ENCODE results near the gene CFAP46. TPM values are rescaled to one million over a fixed set of nuclear protein-coding genes. Genes with fewer than 3 reads are reported as not detected.

The CFAP46 gene
- total RNA-seq, 1 donor from 2014 or later, result 10.9 TPM

- Mint-ChIP-seq H3K9me3 (no peaks in the 10 kb centered on the region), H3K36me3 (no peaks in the 10 kb centered on the region), H3K4me1 (ENCODE audit: unreplicated experiment) (peaks cover 6% of the 10 kb centered on the region), H3K27ac (no peak overlapping the region), H3K4me3 (no peak overlapping the region), H3K27me3 (peaks cover 36% of the 10 kb centered on the region)
- TF ChIP-seq CTCF (conservative IDR thresholded peaks at IDR 0.05), result no peak
- peak; percentile 61 for DNase-seq (ENCODE audit: extremely low spot score, unreplicated experiment)
These were observed 56.7 kb downstream of the CFAP46 start for GRCh38 chr10:132885451-132886210.

- DNase-seq (ENCODE audit: extremely low spot score, unreplicated experiment), result peak; percentile 60
- Mint-ChIP-seq H3K4me1 (ENCODE audit: unreplicated experiment) (peaks cover 6% of the 10 kb centered on the region), H3K36me3 (no peaks in the 10 kb centered on the region), H3K27me3 (peaks cover 30% of the 10 kb centered on the region), H3K4me3 (no peak overlapping the region), H3K9me3 (no peaks in the 10 kb centered on the region), H3K27ac (no peak overlapping the region)
- no peak for TF ChIP-seq CTCF (conservative IDR thresholded peaks at IDR 0.05)
These were observed 57.6 kb downstream of the CFAP46 start for GRCh38 chr10:132884691-132885271.

GRCh38 chr10:132884041-132884440, 58.3 kb downstream of the CFAP46 start:
- peaks cover 6% of the 10 kb centered on the region for H3K4me1 Mint-ChIP-seq (ENCODE audit: unreplicated experiment)
- H3K36me3 Mint-ChIP-seq, result no peaks in the 10 kb centered on the region
- H3K9me3 Mint-ChIP-seq, result no peaks in the 10 kb centered on the region
- H3K4me3 Mint-ChIP-seq, result no peak overlapping the region
- peaks cover 27% of the 10 kb centered on the region for H3K27me3 Mint-ChIP-seq
- TF ChIP-seq CTCF (conservative IDR thresholded peaks at IDR 0.05), result no peak
- peak; percentile 64 for DNase-seq (ENCODE audit: extremely low spot score, unreplicated experiment)
- H3K27ac Mint-ChIP-seq, result no peak overlapping the region

- H3K4me1 Mint-ChIP-seq (ENCODE audit: unreplicated experiment), result peaks cover 6% of the 10 kb centered on the region
- no peaks in the 10 kb centered on the region for H3K36me3 Mint-ChIP-seq
- no peak overlapping the region for H3K4me3 Mint-ChIP-seq
- TF ChIP-seq CTCF (conservative IDR thresholded peaks at IDR 0.05), result no peak
- DNase-seq (ENCODE audit: extremely low spot score, unreplicated experiment), result peak; percentile 64
- H3K27me3 Mint-ChIP-seq, result peaks cover 24% of the 10 kb centered on the region
- no peaks in the 10 kb centered on the region for H3K9me3 Mint-ChIP-seq
- peak overlapping the region; percentile 18 for H3K27ac Mint-ChIP-seq
These were observed 58.9 kb downstream of the CFAP46 start for GRCh38 chr10:132883391-132883881.

GRCh38 chr10:132882069-132882951, 60.1 kb downstream of the CFAP46 start:
- Mint-ChIP-seq H3K36me3 (no peaks in the 10 kb centered on the region), H3K4me1 (ENCODE audit: unreplicated experiment) (peaks cover 6% of the 10 kb centered on the region), H3K9me3 (no peaks in the 10 kb centered on the region), H3K27ac (no peak overlapping the region), H3K27me3 (peaks cover 24% of the 10 kb centered on the region), H3K4me3 (no peak overlapping the region)
- TF ChIP-seq CTCF (conservative IDR thresholded peaks at IDR 0.05), result no peak
- peak; percentile 54 for DNase-seq (ENCODE audit: extremely low spot score, unreplicated experiment)

Data from type B pancreatic cell (in vitro differentiated cells).